ENCODE data around the gene TGFBR2.

Gene TGFBR2

GRCh38 chr3:30660656-30661055 is 54.3 kb downstream of the TGFBR2 start:
- H3K4me1 ChIP-seq, result peaks cover 100% of the 10 kb centered on the region
- peaks cover 59% of the 10 kb centered on the region; the same call in 1 of the 2 replicates for H4K20me1 ChIP-seq
- no peaks in the 10 kb centered on the region for H3K9me3 ChIP-seq
- peaks cover 56% of the 10 kb centered on the region for H3K36me3 ChIP-seq
- peak overlapping the region; percentile 79 for H3K4me2 ChIP-seq
- no peaks in the 10 kb centered on the region for H3K27me3 ChIP-seq
- H3K9ac ChIP-seq, result peak overlapping the region; percentile 33
- H3K27ac ChIP-seq, result peak overlapping the region; percentile 87
- no peak overlapping the region for H3K4me3 ChIP-seq
- no peak for TF ChIP-seq Cebpa-rat (IDR thresholded peaks at IDR 0.05)

- peak overlapping the region; percentile 87 for H3K27ac ChIP-seq
- H3K4me3 ChIP-seq, result no peak overlapping the region
- peak overlapping the region; percentile 33 for H3K9ac ChIP-seq
- H4K20me1 ChIP-seq, result peaks cover 57% of the 10 kb centered on the region; the same call in 1 of the 2 replicates
- H3K36me3 ChIP-seq, result peaks cover 51% of the 10 kb centered on the region
- peak overlapping the region; percentile 79 for H3K4me2 ChIP-seq
- no peaks in the 10 kb centered on the region for H3K9me3 ChIP-seq
- no peak for TF ChIP-seq Cebpa-rat (IDR thresholded peaks at IDR 0.05)
- H3K4me1 ChIP-seq, result peaks cover 100% of the 10 kb centered on the region
- no peaks in the 10 kb centered on the region for H3K27me3 ChIP-seq
These were observed 54.9 kb downstream of the TGFBR2 start for GRCh38 chr3:30661098-30661873.

DNA sequence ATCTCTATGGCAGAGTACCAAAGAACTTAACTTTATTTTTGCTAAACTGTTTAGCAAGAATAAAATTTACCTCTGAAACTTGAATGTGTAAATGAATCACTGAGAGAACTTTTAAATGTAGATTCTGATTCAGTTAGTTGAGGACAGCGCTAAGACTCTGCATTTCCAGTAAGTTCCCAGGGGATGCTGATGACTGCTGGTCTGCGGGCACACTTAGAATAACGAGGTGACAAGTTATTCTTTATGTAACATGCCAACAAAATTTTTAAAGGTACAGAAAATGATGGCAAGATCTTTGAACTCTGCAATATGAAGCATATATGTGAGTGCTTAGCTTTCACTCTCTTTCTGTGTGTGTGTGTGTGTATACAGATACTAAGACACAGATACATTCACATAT is 56.4 kb downstream of the TGFBR2 start:
- H3K36me3 ChIP-seq, result peaks cover 41% of the 10 kb centered on the region
- TF ChIP-seq Cebpa-rat (IDR thresholded peaks at IDR 0.05), result no peak
- peak overlapping the region; percentile 79 for H3K4me2 ChIP-seq
- peaks cover 53% of the 10 kb centered on the region; the same call in 1 of the 2 replicates for H4K20me1 ChIP-seq
- H3K9ac ChIP-seq, result peak overlapping the region; percentile 18; the same call in 1 of the 2 replicates
- no peaks in the 10 kb centered on the region for H3K27me3 ChIP-seq
- H3K9me3 ChIP-seq, result no peaks in the 10 kb centered on the region
- H3K4me1 ChIP-seq, result peaks cover 100% of the 10 kb centered on the region
- peak overlapping the region; percentile 87 for H3K27ac ChIP-seq
- H3K4me3 ChIP-seq, result no peak overlapping the region

- Histone ChIP-seq H3K27ac (peak overlapping the region; percentile 87), H3K4me2 (peak overlapping the region; percentile 79)
- TF ChIP-seq Cebpa-rat (IDR thresholded peaks at IDR 0.05), result no peak
These were observed 57.3 kb downstream of the TGFBR2 start for GRCh38 chr3:30663533-30664241.

DNA sequence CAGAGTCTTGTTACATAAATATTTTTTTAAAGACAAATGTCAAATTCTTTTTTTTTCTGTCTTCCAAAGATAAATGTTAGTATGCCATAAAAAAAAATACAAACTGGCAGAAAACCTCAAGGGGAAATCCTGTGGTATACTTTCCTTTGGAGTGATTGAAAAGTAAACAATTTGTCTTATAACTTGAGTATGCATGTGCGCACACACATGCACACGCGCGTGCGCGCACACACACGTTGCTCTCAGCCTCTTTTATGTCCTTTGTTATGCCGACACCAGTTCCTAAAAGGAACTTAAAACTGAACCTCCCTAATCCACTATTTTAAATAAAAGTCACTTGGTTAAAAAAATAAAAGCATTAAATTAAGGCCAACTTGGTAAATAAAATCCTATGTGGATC is 58.1 kb downstream of the TGFBR2 start:
- H3K9ac ChIP-seq, result peak overlapping the region; percentile 47
- peak overlapping the region; percentile 79 for H3K4me2 ChIP-seq
- peaks cover 53% of the 10 kb centered on the region for H3K36me3 ChIP-seq
- H3K27me3 ChIP-seq, result no peaks in the 10 kb centered on the region
- H3K4me1 ChIP-seq, result peaks cover 100% of the 10 kb centered on the region
- peaks cover 51% of the 10 kb centered on the region; the same call in 1 of the 2 replicates for H4K20me1 ChIP-seq
- peaks cover 8% of the 10 kb centered on the region; the same call in 1 of the 2 replicates for H3K9me3 ChIP-seq
- peak overlapping the region; percentile 44 for H3K4me3 ChIP-seq
- no peak for TF ChIP-seq Cebpa-rat (IDR thresholded peaks at IDR 0.05)
- H3K27ac ChIP-seq, result peak overlapping the region; percentile 87

More at GRCh38 chr3:30663533-30664241, 57.3 kb downstream of the TGFBR2 start:
- Histone ChIP-seq H3K36me3 (peaks cover 48% of the 10 kb centered on the region), H3K9ac (peak overlapping the region; percentile 47), H3K4me1 (peaks cover 100% of the 10 kb centered on the region), H3K9me3 (no peaks in the 10 kb centered on the region), H4K20me1 (peaks cover 56% of the 10 kb centered on the region; the same call in 1 of the 2 replicates), H3K27me3 (no peaks in the 10 kb centered on the region), H3K4me3 (peak overlapping the region; percentile 44; the same call in 1 of the 2 replicates)

DNA sequence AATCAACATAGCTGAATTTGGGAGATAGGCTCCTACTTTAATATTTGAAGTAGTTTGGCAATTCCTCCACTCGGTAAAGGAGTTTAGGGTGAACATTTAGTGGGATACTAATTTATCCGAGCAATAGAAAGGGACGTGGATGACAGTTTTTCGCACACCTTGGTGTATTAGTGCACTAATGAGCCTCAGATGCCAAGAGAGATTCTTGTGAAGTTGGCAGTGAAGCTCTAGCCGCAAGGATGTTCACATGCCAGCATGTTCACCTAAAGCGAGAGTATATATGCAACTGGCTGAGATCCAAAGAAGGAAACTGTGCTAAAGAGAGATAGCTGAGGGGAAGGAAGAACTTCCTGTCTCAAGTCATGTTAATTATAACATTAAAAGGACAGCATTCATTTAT is 58.5 kb downstream of the TGFBR2 start:
- no peak for TF ChIP-seq Cebpa-rat (IDR thresholded peaks at IDR 0.05)
- Histone ChIP-seq H3K27me3 (no peaks in the 10 kb centered on the region), H3K4me2 (peak overlapping the region; percentile 79), H3K4me3 (peak overlapping the region; percentile 44), H3K4me1 (peaks cover 98% of the 10 kb centered on the region), H3K36me3 (peaks cover 53% of the 10 kb centered on the region), H3K27ac (peak overlapping the region; percentile 87), H4K20me1 (peaks cover 51% of the 10 kb centered on the region; the same call in 1 of the 2 replicates), H3K9me3 (peaks cover 8% of the 10 kb centered on the region; the same call in 1 of the 2 replicates), H3K9ac (peak overlapping the region; percentile 47)

DNA sequence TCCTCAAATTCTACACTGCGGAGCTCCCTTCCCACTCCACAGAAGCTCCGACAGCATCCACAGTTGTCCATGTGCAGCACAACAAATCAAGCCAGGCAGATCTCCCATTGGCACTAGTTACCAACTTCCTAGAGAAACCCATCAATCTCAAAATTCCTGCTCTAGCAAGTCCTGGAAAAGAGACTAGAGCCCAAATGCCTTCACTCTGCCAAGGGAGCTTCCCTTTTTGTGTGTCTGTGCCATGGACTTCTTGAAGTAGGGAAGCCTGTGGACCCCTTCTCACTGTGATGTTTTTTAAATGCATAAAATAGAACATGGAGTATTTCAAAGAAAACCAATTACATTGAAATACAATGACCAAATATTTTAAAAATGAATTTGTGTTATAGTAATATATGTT is 59.1 kb downstream of the TGFBR2 start:
- Histone ChIP-seq H3K36me3 (peaks cover 53% of the 10 kb centered on the region), H3K4me3 (0 out of 2 replicates have a peak overlapping the region, but pooled peaks have one; percentile 44), H3K9me3 (peaks cover 8% of the 10 kb centered on the region; the same call in 1 of the 2 replicates), H3K27ac (peak overlapping the region; percentile 87), H4K20me1 (peaks cover 53% of the 10 kb centered on the region; the same call in 1 of the 2 replicates), H3K9ac (peak overlapping the region; percentile 47), H3K27me3 (no peaks in the 10 kb centered on the region), H3K4me2 (peak overlapping the region; percentile 79), H3K4me1 (peaks cover 92% of the 10 kb centered on the region)
- TF ChIP-seq Cebpa-rat (IDR thresholded peaks at IDR 0.05), result no peak

- H3K36me3 ChIP-seq, result peaks cover 53% of the 10 kb centered on the region
- no peak overlapping the region for H3K4me3 ChIP-seq
- peaks cover 8% of the 10 kb centered on the region; the same call in 1 of the 2 replicates for H3K9me3 ChIP-seq
- no peak for TF ChIP-seq Cebpa-rat (IDR thresholded peaks at IDR 0.05)
- H3K27me3 ChIP-seq, result no peaks in the 10 kb centered on the region
- peaks cover 80% of the 10 kb centered on the region for H3K4me1 ChIP-seq
- H3K9ac ChIP-seq, result no peak overlapping the region
- H3K27ac ChIP-seq, result peak overlapping the region; percentile 50
- H4K20me1 ChIP-seq, result peaks cover 58% of the 10 kb centered on the region
- peak overlapping the region; percentile 73 for H3K4me2 ChIP-seq
These were observed 60.3 kb downstream of the TGFBR2 start for GRCh38 chr3:30666572-30667279.

DNA sequence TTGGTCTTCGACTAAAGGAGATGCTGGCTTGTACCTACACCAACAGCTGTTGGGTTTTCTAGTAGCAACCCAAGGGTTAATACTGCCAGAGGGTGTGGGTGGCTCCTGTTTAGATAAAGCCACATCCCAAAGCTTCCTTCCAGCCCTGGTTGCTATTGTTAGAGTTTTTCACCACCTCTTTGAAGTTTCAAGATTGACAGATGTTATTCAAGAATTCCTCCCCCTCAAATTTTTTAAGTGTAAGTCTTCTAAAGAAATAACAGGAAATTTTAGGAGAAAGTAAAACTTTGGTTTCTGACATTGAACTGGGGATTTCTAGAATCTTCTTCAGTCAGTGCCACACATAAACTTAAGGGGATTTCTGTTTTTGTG is 60.9 kb downstream of the TGFBR2 start:
- peaks cover 8% of the 10 kb centered on the region; the same call in 1 of the 2 replicates for H3K9me3 ChIP-seq
- no peak overlapping the region for H3K9ac ChIP-seq
- peak overlapping the region; percentile 50 for H3K27ac ChIP-seq
- H3K36me3 ChIP-seq, result peaks cover 56% of the 10 kb centered on the region
- H3K4me1 ChIP-seq, result peaks cover 75% of the 10 kb centered on the region
- H4K20me1 ChIP-seq, result peaks cover 58% of the 10 kb centered on the region
- peak overlapping the region; percentile 73 for H3K4me2 ChIP-seq
- TF ChIP-seq Cebpa-rat (IDR thresholded peaks at IDR 0.05), result no peak
- no peak overlapping the region for H3K4me3 ChIP-seq
- H3K27me3 ChIP-seq, result no peaks in the 10 kb centered on the region
